HEK293T (cell line): ENCODE data around the gene RAB1A.

Experiments used
- CTCF ChIA-PET: fragments of 350-600 bp; formaldehyde crosslinking; extraction: SDS; loops from one replicate; lab custom pipeline; 2021; ENCODE audit warnings: antibody characterized with exemption, inconsistent platforms; lab: Yijun Ruan, JAX
- POLR2A ChIA-PET: fragments of 350-600 bp; formaldehyde crosslinking; extraction: SDS; loops from one replicate; lab custom pipeline; 2020; ENCODE audit warnings: antibody characterized with exemption, inconsistent platforms; lab: Yijun Ruan, JAX
- DNase-seq: peaks from one replicate; pipeline ENCODE4 v3.0.0; 2012; ENCODE audit warnings: mixed read lengths; ENCODE audit errors: extremely low spot score
- BHLHE40 ChIP-seq: fragments of 450-650 bp; IDR thresholded peaks from 2 replicates; pipeline ENCODE4 v1.6.1; 2016; ENCODE audit warnings: mild to moderate bottlenecking, moderate library complexity, borderline replicate concordance
- CTBP1 ChIP-seq: fragments of 450-650 bp; IDR thresholded peaks from 2 replicates; pipeline ENCODE4 v1.6.1; 2016; ENCODE audit warnings: borderline replicate concordance
- ELF4 ChIP-seq: fragments of 450-650 bp; IDR thresholded peaks from 2 replicates; pipeline ENCODE4 v1.6.1; 2017; ENCODE audit warnings: antibody characterized with exemption
- FOXK2 ChIP-seq: fragments of 450-650 bp; IDR thresholded peaks from 2 replicates; pipeline ENCODE4 v1.6.1; 2016; ENCODE audit warnings: mild to moderate bottlenecking
- FOXM1 ChIP-seq: fragments of 450-650 bp; IDR thresholded peaks from 2 replicates; pipeline ENCODE4 v1.6.1; 2017; ENCODE audit warnings: mild to moderate bottlenecking, borderline replicate concordance
- L3MBTL2 ChIP-seq: fragments of 450-650 bp; conservative IDR thresholded peaks from 2 replicates; pipeline ENCODE4 v1.6.1; 2016; ENCODE audit warnings: mild to moderate bottlenecking
- LEF1 ChIP-seq: fragments of 450-650 bp; IDR thresholded peaks from 2 replicates; pipeline ENCODE4 v1.6.1; 2017; ENCODE audit warnings: mild to moderate bottlenecking, borderline replicate concordance
- NFRKB ChIP-seq: fragments of 450-650 bp; IDR thresholded peaks from 2 replicates; pipeline ENCODE4 v1.6.1; 2016; ENCODE audit warnings: mild to moderate bottlenecking, moderate library complexity
- SP1 ChIP-seq: fragments of 450-650 bp; IDR thresholded peaks from 2 replicates; pipeline ENCODE4 v1.6.1; 2017
- SUZ12 ChIP-seq: fragments of 450-650 bp; IDR thresholded peaks from 2 replicates; pipeline ENCODE4 v1.6.1; 2016; ENCODE audit warnings: mild to moderate bottlenecking
- TARDBP ChIP-seq: fragments of 450-650 bp; IDR thresholded peaks from 2 replicates; pipeline ENCODE4 v1.6.1; 2016
- ZNF384 ChIP-seq: fragments of 450-650 bp; IDR thresholded peaks from 2 replicates; pipeline ENCODE4 v1.6.1; 2016

Gene RAB1A

DNA sequence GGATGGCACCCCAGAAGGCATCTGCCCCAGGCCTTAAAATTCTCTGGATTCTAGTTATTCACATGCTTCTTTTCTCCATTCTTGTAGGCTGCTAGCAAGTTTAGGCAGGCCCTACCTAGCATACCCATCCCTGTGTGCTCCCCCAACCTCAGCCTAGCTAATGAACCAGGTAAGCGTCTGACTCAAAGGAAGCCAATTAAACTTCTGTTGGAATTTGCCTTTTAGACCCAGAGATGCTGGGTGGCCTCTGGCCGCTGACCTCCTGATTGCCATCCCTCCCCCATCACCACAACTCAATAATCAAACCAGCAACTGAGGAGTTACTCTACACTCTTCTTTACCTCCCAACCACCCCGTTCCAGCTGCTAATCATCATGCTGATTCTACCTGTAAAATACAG, 92.7 kb downstream of the RAB1A start:
- ChIA-PET CTCF (interaction anchor here (0.8 kb wide), 1 partner anchor 118 kb away, joined by 3 read pairs; no protein-coding TSS in a partner anchor), POLR2A (interaction anchor here (1.9 kb wide), 1 partner anchor 19 kb away, joined by 7 read pairs; the partner anchor contains the start of gene CEP68)
- TF ChIP-seq FOXM1 (no peak), L3MBTL2 (no peak), ELF4 (no peak), CTBP1 (no peak), FOXK2 (no peak), SUZ12 (no peak), ZNF384 (no peak), SP1 (no peak), BHLHE40 (no peak), NFRKB (no peak), TARDBP (no peak), LEF1 (no peak)

More for the DNA sequence above, 92.7 kb downstream of the RAB1A start:
- no peak for DNase-seq
